ENCODE measurements around the gene HIPK1. TPM values are rescaled to one million over a fixed set of nuclear protein-coding genes. Genes with fewer than 3 reads are reported as not detected.

Gene HIPK1
- 35.5 TPM for total RNA-seq

DNA sequence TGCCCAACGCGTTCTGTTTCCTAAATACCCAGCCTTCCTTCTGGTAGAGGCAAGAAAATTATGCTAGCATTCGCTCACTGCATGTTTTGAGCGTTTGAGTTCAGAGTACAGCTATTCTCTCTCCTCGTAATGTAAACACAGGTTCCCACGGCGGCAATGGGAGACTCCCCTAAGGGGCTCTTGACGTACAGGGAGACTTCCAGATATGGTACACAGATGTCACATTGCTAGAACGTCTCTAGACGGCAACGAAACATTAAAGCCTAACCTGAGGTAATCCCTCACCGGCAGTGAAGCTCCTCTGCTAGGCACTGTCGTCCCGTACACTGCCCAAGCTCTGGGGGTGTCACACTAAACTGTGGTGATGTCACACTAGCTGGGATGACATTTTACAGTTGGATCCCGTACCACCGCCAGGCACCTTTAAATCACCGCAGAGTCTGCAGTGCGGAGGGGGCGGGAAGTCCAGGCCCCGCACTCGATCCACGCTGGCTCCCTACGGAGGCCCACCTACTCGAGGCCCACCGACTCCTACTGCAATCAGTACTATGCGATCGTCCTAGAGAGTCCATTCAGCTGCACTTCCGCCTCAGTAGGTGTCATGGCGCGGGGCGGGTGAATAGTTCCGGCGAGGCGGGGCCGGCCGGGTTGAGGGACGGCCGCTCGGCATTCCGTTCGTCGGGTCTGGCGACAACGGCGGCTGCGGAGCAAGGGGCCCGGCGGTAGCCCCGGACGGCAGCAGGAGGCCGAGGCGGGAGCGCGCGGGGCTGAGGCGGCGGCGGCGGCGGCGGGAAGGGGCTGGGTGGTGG lies at the start of gene HIPK1:
Gene HIPK1, plus strand, starts transcription at position 384 of the 809 bp plus-strand sequence.
- DNase-seq (ENCODE audit: low spot score in 2 of 2) (peak; percentile 85 to 86), FAIRE-seq (no peak)

DNA sequence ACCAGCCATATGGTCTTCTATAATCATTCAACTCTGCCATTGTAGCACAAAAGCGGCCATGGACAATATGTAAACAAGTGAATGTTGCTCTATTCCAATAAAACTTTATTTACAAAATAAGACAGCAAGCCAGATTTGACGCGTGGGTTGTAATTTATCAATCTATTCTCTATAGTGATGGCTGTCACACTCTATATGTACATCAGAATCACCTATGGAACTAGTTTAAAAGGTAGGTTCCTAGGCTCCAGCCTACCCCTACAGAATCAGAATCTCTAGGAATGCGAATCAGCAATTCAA lies 49.4 kb upstream of the HIPK1 start:
- no peak for FAIRE-seq
- DNase-seq (ENCODE audit: low spot score in 2 of 2): no peak

DNA sequence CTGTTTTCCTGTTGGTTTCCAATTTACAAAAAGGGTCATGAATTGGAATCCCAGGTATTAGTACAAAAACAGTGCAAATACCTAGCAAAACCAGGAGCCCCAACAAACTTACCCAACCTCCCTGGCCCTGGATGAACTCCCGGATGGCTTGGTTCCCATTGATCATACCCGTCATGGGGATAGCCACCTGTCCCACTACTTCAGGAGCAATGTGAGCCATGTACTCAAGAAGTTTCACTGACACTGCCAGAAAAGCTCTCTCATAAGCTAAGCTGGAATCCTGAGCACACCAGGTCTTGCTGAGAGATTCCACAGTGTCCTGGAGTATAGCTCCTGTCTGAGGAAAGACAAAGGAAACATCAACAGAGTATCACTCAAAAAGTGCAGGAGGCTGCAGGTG lies 47.5 kb upstream of the HIPK1 start:
- FAIRE-seq: no peak
- no peak for DNase-seq (ENCODE audit: low spot score in 2 of 2)

DNA sequence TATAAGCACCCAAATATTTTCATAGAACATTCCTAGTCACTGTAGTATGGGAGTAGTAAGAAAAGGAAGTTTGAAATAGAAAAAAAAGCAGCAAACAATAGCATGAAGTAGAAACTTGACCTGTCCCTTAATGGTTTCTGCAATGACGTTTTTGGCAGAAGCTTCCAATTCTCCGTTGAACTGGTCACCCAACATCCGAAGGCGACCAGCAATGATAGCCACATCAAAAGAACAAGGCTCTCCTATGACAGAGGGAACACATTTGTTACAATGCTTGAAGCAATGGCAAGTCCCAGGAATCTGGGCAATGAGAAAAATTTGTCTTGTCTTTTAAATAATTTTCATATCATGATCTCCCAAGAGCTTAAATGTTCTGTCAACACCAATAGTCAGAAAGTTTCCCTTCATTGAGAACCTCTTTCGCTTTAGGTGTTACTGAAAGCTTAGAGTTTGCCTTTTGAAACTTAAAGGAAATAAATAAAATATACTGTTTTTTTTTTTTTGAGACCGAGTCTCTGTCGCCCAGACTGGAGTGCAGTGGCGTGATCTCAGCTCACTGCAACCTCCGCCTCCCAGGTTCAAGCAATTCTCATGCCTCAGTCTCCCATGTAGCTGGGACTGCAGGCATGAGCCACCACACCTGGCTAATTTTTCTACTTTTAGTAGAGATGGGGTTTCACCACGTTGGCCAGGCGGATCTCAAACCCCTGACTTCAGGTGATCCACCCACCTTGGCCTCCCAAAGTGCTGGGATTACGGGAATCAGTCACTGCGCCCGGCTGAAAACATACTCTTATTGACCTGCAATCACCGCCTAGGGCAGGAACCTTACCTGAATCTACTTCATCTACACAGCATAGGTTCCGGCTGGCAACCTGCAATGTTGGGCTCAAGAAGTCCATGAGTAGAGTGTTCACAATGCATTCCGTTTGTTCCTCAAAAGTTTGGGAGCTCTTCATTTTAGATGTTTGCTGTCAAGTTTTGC lies 42.4 kb upstream of the HIPK1 start:
- FAIRE-seq: no peak
- DNase-seq (ENCODE audit: low spot score in 2 of 2): no peak

DNA sequence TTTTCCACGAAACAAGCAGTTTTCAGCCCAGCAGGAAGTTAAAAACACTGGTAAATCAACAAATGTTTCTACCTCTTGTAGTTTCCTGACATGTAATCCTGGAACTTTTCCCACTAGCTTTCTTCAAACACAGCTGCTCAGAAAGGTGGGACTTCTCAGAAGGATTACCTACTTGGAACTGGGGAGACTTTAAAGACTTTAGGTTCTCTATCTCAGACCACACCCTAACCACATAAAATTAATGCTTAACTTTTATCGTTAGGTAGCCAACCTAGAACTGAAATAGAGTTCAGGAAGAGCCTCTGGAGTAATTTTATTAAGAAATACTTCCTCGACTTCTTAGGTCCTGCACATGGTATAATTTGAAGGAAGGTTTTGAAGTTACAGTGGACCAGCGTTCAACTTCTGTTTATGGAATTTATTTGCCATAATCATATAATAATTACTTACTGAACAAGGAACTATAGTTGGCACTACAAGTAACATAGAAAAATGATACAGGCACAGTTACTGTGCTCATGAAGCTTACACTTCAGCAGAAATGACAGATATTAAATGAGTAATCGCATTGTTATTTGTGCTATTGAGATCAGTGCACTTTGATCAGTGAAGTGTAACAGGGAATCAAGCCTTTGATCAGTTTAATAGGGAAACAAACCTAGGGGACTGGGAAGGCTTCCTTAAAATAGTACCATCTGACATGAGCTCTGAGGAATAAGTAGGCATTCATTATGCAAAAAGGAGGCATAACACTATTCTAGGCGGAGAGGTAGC lies 41.5 kb upstream of the HIPK1 start, which contains the start of gene BCL2L15:
Gene BCL2L15, minus strand, starts transcription at position 180 of the 774 bp plus-strand sequence. CDS start 206 bp downstream, outside the sequence.
- DNase-seq (ENCODE audit: low spot score in 2 of 2) (no peak), FAIRE-seq (no peak)

DNA sequence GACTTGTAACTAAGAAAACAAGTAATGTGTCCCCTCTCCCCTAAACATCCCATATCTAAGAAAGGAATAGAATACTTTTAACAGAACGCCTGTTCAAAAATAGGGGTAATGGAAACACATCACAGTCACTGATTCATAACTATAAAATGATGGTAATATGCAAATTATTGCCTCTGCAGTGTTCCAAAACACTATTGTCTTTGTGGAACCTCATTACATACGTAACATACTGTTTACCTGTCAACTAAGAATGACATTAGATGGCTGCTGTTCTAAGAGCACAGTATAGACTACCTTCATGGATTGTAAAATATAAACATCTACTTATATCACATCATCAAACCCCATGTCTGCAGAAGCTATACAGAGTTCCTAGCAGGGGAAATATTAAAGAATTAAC lies 38.3 kb upstream of the HIPK1 start:
- FAIRE-seq (no peak), DNase-seq (ENCODE audit: low spot score in 2 of 2) (no peak)

DNA sequence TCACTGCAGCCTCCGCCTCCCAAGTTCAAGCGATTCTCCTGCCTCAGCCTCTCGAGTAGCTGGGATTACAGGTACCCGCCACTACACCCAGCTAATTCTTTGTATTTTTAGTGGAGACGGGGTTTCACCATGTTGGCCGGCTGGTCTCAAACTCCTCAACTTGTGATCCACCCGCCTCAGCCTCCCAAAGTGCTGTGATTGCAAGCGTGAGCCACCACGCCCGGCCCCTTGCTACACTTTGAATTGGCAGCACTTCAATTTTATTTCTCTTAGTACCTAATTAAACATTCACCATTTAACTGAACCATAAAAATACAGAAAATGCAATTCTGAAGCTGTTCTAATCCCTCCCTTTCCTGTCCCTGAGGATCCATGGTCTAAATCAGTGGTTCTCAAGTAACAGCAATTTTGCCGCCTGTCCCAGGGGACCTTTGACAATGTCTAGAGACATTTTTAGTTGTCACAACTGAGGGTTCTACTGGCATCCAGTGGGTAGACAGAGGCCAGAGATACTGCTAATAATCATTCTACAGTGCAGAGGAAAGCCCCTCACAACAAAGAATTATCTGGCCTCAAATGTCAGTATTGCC lies 37.4 kb upstream of the HIPK1 start:
- FAIRE-seq (no peak), DNase-seq (ENCODE audit: low spot score in 2 of 2) (no peak)

DNA sequence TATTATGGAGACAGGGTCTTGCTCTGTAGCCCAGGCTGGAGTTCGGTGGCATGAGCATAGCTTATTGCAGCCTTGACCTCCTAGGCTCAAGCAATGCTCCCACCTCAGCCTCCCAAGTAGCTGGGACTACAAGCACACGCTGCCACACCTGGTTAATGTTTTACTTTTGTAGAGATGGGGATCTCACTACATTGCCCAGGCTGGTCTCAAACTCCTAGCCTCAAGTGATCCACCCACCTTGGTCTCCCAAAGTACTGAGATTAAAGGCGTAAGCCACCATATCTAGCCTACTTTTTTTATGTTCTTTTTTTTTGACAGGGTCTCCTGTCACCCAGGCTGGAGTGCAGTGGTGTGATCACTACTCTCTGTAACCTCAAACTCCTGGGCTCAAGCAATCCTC lies 35.9 kb upstream of the HIPK1 start:
- DNase-seq (ENCODE audit: low spot score in 2 of 2): no peak
- no peak for FAIRE-seq

DNA sequence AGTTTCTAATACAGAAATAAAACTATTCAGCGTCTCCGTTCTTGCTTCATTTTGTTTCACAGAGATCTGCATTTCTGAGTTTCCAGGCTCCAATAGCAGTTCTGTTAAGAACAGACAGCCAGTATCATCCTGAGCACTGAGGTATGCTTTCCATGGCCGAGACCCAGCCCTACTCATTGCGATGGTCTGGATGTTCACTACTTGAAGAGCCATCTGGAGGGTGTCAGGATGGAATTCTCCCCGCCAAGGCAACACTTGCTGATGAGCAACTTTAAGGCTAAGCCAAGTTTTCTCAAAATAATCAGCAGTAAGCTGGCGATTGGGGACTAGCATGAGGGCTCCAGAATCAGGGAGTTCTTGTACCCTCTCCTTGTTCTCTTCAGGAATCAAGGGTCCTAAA lies 34.0 kb upstream of the HIPK1 start:
- FAIRE-seq (no peak), DNase-seq (ENCODE audit: low spot score in 2 of 2) (no peak)

DNA sequence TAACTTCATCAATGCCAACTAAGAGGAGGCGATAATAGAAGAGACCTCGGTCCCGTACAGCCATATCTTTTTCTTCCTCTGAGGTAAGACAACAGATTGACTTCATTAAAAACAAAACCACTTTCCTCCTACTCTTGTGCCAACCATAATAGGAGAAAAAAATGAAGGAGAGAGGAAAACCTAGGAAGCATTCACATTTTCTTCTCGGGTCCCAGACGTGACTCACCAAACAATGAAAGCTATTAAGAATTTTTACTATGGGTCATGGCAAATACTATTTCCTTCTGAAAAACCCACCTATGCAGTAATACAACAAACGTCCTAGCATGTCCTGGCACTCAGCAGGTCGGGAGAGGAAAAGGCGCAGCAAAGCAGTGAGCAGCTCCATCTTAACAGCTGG lies 33.2 kb upstream of the HIPK1 start:
- no peak for DNase-seq (ENCODE audit: low spot score in 2 of 2)
- FAIRE-seq: no peak

DNA sequence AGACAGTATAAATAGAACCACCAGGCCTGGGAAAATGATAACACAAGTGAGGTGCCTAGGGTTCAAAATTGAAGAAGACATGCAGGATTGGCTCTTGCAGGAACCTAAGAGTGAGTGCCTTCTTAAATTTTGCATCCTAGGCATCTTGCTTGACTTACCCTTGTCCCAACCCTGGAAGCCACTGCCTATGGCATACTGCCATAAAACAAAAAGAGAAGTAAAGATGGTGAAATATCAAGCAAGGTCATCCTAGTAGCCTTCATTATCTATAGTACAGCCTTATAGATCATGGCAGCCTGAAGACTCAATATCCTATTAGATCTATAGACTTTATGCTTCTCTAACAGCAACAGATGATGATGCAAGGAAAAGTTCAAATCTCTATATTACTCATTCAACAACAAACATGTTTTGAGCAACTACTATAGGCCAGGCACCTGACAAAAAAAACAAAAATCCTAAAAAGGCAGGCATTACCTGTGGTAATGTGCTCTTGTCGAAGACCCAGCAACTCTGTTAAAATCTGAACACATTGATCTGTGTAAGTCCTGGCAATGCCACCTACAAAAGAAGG lies 30.8 kb upstream of the HIPK1 start:
- DNase-seq (ENCODE audit: low spot score in 2 of 2) (no peak), FAIRE-seq (no peak)

DNA sequence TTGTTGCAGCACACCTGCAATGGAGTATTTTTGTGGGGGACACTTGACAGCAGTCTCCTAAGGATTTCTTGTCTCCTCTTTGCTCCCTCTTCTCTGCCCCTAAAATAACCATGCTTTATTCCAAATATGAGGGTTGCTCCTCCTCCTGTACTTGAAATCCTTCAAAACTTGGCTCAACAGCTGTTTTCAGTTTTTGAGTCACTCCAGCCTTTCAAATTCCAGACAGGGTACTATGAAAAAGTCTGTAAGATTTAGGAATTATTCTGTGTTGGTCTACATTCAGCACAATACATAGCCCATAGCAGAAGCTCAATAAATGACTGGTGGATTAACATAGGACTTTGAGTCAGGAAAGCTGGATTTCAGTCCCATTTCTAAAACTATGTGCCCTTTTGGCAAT lies 30.0 kb upstream of the HIPK1 start:
- no peak for DNase-seq (ENCODE audit: low spot score in 2 of 2)
- FAIRE-seq: no peak

DNA sequence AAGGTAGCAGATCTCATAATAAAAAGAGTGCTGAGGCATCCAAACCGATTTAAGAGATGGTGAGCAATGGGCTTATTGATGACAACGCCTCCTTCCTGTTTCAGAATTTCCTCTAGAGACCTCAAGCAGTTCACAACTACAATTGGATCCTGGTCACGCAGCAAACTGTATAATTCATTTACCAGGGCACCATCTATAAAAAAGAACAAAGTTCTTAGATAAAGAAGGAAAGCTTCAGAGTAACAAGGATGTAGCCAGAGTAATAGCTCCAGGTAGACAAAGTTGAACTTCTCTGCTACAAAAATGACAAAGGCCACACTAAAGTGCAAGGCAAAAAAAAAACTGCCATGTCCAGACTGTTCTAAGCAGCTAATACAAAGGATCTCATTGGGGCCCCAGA lies 27.9 kb upstream of the HIPK1 start:
- FAIRE-seq: no peak
- no peak for DNase-seq (ENCODE audit: low spot score in 2 of 2)

DNA sequence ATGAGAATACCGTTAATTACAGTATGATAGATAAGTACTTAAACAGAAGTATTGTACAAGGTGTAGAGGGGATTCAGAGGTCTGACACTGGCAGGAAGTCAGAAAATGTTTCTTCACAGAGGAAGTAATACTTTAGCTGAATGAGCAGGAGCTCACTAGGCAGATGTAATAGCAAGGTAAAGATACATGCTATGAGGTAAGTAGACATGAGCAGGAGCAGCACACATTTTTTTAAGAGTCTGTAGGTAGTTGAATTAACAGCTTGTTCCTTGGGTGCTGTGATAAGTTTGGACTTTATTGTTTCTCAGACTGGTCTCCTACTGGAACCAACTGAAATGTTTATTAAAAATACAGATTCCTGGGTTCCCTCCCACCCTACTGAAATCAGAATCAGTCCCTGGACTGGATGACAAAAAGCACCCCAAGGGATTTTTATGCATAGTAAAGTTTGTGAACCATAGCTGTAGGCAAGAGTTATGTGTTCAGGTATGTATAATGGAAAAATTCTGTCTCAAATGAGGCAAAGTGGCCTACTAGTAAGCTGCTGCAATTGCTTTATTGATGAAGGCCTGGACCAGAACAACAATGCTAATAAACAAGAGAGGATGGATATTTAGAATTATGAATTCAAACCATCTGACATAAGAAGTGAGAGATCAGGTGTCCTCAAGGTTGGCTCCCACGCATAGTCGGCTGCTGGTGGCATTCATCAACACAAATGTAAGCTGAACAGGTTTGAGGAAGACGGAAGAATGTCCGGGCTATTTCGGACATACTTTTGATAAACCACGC lies 25.4 kb upstream of the HIPK1 start:
- no peak for DNase-seq (ENCODE audit: low spot score in 2 of 2)
- no peak for FAIRE-seq

DNA sequence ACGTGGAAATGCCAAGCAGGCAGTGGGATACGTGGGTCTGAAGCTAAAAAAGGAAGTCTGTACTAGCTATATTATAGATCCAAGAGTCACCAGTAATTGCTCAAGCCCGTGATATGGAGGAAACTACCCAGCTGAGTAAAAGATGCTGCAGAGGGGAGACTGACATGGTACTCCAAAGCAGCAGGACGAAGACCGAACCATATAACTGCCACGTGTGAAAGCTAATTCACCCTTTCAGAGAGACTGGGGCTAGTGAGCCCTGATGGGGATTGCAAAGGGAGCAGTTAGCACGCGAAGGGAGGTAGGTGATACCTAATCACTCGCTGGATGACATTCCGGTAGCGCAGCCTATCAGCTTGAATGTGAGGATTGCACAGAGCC lies 24.8 kb upstream of the HIPK1 start:
- DNase-seq (ENCODE audit: low spot score in 2 of 2) (no peak), FAIRE-seq (no peak)

DNA sequence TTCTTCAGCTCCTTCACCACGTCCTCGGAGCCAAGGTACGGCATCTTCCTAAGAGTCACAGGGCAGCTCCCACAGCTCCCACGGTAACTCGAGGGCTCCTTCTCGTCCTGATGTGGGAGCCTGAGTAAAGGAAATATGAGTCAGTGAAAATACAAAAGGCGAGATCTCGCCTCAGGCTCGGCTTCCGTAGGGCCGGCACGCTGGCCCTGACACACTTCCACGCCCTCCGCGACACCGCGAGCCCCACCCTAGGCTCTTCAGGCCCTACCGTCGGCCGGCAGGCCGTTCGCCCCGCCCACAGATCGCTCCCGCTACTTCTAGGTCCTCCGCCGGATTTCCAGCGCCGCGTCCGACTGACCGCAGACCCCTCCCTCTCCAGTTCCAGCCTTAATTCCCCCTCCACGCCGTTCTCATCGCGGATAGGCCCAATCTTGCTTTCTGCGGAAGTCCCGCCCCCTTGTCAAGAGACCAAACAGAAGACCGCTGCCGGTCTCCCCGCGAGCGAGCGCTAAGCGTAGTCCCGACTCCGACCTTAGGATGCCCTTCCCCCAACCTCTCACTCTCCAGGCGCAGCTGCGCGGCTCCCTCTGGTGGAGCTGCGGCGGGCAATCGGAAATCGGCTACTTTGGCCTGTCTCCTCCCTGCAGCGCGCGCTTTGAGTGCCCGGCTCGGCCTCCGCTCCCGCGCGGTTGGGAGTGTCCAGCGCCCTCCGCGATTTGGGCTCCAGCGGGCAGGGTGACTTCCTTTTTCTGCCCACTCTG lies 24.3 kb upstream of the HIPK1 start, which contains the start of the genes AP4B1 and DCLRE1B:
Gene AP4B1, minus strand, starts transcription at position 126 of the 761 bp plus-strand sequence. Its CDS starts 82 bp downstream, at position 44.
Gene DCLRE1B, plus strand, starts transcription at position 653 of the 761 bp plus-strand sequence. CDS start 261 bp downstream, outside the sequence.
- peak; percentile 86 to 97 for DNase-seq (ENCODE audit: low spot score in 2 of 2)
- no peak for FAIRE-seq

DNA sequence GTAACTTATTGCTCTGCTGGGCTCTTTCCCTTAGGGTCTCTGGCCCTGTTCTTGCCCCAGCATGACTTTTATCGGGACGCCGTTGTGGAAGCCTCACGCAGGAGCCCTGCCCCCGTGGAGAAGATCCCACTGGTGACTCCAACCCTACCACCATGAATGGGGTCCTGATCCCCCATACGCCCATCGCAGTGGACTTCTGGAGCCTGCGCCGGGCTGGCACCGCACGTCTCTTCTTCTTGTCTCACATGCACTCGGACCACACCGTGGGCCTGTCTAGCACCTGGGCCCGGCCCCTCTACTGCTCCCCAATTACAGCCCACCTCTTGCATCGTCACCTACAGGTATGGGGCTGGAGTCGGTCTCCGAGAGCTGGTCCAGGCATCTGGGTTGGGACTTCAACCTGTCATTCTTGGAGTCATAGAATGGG lies 23.7 kb upstream of the HIPK1 start:
- FAIRE-seq (no peak), DNase-seq (ENCODE audit: low spot score in 2 of 2) (no peak)

DNA sequence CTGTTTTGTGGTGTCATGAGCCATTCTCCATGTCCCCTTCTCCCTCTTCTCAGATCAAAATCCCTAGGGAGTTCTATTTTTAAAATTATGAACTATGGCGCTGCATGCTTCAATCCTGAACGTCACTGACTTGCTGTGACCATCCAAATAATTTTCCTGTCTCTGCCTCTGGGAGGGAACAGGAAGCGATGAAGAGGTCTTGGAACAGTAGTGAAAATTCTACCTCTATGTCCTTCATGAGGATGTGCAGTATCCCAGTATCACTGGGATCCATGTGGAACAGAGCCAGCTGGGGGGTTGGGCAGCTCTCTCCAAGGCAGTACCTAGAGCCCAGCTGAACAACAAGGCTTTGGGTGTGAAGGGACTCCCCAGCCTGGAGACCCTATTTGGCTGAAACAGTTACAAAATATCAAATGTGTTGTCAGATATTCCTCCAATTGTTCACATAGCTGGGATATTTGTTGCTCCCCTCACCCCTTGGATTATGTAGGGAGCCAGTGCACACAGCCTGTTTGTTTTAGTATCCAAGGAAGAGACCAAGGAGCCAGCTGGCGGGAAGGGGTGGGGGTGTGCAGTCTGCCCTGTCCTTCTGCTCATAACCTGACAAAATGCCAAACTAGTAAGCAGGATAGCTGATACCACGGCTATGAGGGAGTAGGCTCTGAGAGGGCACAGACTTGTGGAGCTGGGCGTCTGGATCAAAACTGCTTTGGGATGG lies 16.4 kb upstream of the HIPK1 start:
- FAIRE-seq: no peak
- no peak for DNase-seq (ENCODE audit: low spot score in 2 of 2)

Measured in frontal cortex (tissue), 4 donors.